Measurements from ENCODE around the gene IL25.
"Not testable (repeated sequence)": the region's sequence is repeated elsewhere in the genome, so short reads cannot be mapped to it uniquely, and the experiment has no call there.

IL25 gene

DNA sequence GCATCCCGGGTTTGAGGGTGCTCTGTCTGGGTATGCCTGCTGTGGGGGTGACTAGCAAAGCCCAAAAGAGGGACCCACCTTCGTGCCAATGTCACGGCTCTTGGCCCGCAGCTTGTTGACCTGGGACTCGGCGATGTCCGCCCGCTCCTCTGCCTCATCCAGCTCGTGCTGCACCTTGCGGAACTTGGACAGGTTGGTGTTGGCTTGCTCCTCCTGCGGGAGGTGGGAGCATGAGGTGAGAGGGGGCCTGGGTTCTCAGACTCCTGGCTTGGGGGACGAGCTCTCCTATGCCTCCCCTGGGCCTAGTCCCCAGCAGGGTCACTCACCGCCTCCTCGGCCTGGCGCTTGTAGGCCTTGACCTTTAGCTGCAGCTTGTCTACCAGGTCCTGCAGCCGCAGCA lies 41.1 kb downstream of the IL25 start:
- DNase-seq = no peak

DNA sequence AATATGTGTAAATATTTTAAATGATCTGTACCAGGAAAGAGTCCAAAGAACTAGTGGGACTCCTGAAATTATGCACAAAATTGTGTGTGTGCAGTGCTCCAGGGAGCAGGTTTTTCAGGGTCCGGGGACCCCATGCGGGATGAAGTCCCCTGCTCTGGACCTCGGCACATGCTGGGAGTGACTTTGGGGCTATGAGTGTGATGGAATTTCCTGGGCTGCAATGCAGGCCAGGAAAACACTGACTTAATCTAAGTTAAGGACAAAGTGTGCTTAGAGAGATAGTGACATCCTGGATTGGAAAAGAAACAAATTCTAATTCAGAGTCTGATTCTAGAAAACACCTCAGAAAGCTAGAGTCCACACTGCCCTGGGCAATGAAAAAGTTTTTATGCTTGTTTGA lies 41.6 kb downstream of the IL25 start:
- DNase-seq = no peak

DNA sequence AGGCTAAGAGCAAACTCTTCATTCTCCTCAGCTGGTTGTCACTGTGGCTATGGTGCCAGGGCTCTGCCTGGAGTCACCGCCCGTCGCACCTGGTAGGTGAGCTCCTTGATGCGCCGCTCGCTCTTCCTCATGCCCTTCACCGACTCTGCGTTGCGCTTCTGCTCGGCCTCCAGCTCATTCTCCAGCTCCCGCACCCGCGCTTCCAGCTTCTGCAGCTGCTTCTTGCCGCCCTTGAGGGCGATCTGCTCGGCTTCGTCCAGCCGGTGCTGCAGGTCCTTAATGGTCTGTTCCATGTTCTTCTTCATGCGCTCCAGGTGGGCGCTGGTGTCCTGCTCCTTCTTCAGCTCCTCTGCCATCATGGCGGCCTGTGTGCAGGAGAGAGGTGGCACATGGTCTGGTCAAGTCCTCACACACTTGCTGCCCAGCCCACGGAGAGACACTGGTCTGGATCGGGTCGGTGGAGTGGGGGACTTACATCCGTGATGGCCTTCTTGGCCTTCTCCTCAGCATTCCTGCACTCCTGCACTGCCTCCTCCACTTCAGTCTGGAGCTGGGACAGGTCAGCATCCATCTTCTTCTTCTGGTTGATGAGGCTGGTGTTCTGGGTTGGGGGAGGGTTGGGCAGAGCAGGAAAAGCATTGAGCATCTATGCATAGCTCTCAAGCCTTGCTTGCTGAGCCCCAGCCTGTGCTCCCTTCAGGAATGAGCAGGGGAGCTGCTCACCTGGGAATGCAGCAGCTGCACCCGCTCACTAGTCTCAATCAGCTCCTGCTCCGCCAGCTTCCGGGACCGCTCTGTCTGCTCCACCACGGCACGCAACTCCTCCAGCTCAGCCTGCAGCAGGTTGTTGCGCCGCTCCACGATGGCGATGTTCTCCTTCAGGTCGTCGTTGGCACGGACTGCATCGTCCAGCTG lies 42.6 kb downstream of the IL25 start:
- no peak for DNase-seq

GRCh38 chr14:23415821-23416778 lies 43.5 kb downstream of the IL25 start:
- DNase-seq = no peak

DNA sequence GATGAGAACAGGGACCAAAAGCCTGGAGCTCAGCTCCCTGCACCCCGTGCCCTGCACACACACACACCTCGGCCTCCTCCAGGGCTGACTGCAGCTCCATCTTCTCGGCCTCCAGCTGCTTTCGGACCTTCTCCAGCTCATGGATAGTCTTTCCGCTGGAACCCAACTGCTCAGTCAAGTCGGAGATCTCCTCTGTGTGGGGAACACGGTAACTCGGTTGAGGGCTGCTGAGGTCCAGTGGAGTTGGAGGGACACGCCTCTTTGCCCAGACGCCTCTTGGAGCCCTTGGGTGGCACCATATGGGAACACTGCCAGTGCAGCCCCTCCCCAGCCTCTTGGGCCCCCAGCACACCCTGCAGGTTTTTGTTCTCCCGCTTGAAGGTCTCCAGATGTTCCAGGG lies 44.2 kb downstream of the IL25 start:
- DNase-seq = no peak

DNA sequence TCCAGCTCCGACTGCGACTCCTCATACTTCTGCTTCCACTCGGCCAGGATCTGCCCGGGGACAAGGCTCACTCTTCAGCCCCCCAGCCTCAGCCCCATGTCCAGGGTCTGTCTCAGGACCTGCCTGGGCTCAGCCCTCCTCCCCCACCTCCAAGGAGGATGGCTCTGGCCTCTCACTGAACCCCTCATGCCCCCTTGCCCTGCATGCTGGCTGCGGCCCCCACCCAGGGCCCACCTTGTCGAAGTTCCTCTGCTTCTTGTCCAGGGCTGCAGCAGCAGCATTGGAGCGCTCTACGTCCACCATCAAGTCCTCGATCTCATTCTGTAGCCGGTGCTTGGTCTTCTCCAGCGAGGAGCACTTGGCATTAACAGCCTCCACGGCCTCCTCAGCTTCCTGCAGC lies 44.7 kb downstream of the IL25 start:
- not testable (repeated sequence) for DNase-seq

DNA sequence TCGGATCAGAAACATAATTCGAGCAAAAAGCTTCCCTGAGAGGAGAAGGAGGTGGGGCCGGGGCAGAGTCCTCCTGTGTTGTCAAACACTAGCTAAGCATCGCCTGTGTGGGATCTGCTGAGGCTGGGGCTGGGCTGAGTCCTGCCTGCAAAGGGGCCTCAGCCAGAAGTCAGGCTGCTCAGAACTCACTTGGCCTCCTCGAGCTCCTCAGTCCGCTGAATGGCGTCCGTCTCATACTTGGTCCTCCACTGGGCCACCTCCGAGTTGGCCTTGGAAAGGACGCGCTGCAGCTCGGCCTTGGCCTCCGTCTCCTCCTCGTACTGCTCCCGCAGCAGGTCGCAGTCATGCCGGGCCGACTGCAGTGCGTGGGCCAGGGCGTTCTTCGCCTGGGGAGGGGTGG lies 45.4 kb downstream of the IL25 start:
- no peak for DNase-seq

GRCh38 chr14:23419646-23420045 lies 47.0 kb downstream of the IL25 start:
- DNase-seq = not testable (repeated sequence)

- DNase-seq = no peak
These were observed 49.0 kb downstream of the IL25 start for GRCh38 chr14:23421594-23421993.

DNA sequence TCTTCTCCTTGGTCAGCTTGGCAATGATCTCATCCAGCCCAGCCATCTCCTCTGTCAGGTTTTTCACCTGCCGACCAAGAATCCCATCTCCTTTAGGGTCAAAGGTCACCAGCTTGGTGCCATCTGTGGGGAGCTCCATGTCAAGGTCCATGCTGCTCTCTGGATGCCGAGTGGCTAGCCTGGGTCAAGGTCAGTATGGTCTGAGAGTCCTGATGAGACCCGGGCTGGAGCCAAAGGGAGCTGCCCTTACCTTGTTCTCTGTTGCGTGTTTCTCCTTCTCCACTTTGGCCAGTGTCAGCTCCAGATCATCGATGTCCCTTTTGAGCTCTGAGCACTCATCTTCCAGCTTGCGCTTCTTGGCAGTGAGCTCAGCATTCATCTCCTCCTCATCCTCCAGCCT lies 51.0 kb downstream of the IL25 start:
- DNase-seq = no peak

DNA sequence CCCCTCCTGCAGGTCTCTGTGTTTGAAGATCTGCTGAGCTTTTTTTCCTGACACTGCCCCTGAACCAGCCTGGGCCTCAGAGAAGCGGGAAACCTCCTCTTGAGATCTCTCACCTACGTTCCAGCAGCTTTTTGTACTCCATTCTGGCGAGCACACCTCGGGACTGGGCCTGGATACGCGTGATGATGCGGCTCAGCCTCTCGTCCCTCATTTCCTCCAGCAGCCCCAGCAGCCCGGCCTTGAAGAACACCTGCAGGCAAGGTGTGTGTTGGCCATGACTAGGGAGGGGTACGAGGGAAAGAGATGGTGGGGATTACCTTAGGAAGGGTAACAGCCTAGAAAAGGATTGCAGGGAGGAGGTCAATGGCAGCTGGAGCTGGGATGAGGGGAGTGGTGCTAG lies 52.6 kb downstream of the IL25 start:
- no peak for DNase-seq

DNA sequence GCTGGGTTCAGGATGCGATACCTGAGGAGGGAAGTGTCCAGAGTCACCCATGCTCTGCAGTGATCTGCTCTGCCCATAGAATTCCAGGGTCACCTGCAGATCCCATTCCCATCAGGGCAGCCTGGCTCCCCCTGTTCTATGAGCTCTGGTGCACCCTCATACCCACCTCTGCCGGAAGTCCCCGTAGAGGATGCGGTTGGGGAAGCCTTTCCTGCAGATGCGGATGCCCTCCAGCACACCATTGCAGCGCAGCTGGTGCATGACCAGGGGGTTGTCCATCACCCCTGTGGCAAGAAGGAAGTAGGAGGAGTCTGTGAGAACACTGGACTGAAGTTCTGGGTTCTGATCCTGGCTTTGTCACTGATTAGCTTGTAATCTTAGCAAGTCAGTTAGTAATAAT lies 53.2 kb downstream of the IL25 start:
- DNase-seq = not testable (repeated sequence)

Measured in NCI-H748 treated with DMSO at 0.1 percent for 48 hours (cell line).